Measurements from ENCODE around the gene WNT7A.

Gene WNT7A

DNA sequence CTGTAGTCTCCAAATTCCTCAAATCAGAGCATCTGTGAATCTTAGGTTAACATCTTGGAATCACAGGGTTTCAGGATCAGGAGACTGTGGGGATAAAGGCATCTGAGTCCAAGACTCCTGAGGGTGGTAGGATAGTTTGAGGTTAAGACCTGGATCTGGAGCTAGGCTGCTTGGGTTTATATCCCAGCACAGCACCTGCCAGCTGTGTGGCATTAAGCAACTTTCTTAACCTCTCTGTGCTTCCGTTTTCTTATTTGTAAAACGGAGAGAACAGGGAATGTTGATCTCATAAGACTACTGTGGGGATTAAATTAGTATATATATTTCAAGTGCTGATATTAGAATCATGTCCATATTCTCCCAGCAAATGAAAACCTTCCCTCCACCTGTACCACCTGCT, 33.6 kb downstream of the WNT7A start:
- no peaks in the 10 kb centered on the region for H3K9me3 ChIP-seq (ENCODE audit: insufficient read depth, low read depth, low read length)
- peaks cover 16 to 18% of the 10 kb centered on the region in 2 experiments for H3K4me1 ChIP-seq (ENCODE audit: control insufficient read depth in 1 of 2, insufficient read depth in 2 of 2, low read length in 2 of 2)
- no peak overlapping the region for H3K4ac ChIP-seq (ENCODE audit: low read depth, low read length)
- WGBS (ENCODE audit: extremely low coverage, insufficient coverage, insufficient read length): no CpG with 5 or more reads among the region's 2 CpGs
- H3K27ac ChIP-seq (ENCODE audit: low read depth, low read length): no peak overlapping the region
- no peak overlapping the region for H2AK5ac ChIP-seq (ENCODE audit: low read length)
- no peak overlapping the region for H2BK120ac ChIP-seq (ENCODE audit: insufficient read depth, low read length, poor library complexity)
- no peak overlapping the region for H3K9ac ChIP-seq (ENCODE audit: low read length)
- H2AFZ ChIP-seq (ENCODE audit: insufficient read depth, low read length, poor library complexity): no peak overlapping the region
- no peak overlapping the region for H3K18ac ChIP-seq (ENCODE audit: low read length)
- H3K4me2 ChIP-seq (ENCODE audit: low read length): no peak overlapping the region
- H3K23ac ChIP-seq (ENCODE audit: low read length): no peak overlapping the region
- H3K79me1 ChIP-seq (ENCODE audit: low read length): peaks cover 8% of the 10 kb centered on the region
- no peaks in the 10 kb centered on the region for H3K79me2 ChIP-seq (ENCODE audit: control insufficient read depth, insufficient read depth, low read length, poor library complexity)
- no peak overlapping the region for H2BK12ac ChIP-seq (ENCODE audit: low read length)
- H3K14ac ChIP-seq (ENCODE audit: low read length): no peak overlapping the region
- H2BK5ac ChIP-seq (ENCODE audit: low read depth, low read length, poor library complexity): no peak overlapping the region
- DNase-seq: no peak
- no peaks in the 10 kb centered on the region for H3K27me3 ChIP-seq (ENCODE audit: insufficient read depth, low read length)
- H4K91ac ChIP-seq (ENCODE audit: low read depth, low read length): no peak overlapping the region
- H4K12ac ChIP-seq (ENCODE audit: low read depth, low read length): no peak overlapping the region
- H3K4me3 ChIP-seq (ENCODE audit: low read depth, low read length): no peak overlapping the region
- H3K36me3 ChIP-seq (ENCODE audit: control insufficient read depth in 1 of 2, insufficient read depth in 2 of 2, low read length in 2 of 2): no peaks in the 10 kb centered on the region
- no peak overlapping the region for H4K8ac ChIP-seq (ENCODE audit: low read depth, low read length)

DNA sequence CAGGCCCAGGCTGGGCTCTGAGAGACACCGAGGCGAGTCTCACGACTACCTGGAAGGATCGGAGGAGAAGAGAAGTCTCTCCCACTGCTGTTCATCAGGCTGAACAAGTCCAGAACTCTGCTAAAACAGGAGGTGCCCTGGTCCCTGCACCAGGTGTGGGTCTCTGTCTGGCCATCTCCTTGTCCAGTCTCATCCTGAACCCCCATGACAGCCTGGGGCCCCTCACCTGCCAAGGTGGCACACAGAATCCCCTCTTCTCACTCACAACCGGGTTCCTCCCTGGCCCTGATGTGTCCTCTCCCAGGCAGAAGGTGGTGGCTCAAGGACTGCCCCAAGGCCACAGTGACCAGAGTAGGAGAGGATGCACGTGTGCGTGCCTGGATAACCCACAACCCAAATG, 34.1 kb downstream of the WNT7A start:
- H2BK5ac ChIP-seq (ENCODE audit: low read depth, low read length, poor library complexity): no peak overlapping the region
- no peak overlapping the region for H3K9ac ChIP-seq (ENCODE audit: low read length)
- H3K14ac ChIP-seq (ENCODE audit: low read length): no peak overlapping the region
- H4K91ac ChIP-seq (ENCODE audit: low read depth, low read length): no peak overlapping the region
- H2AK5ac ChIP-seq (ENCODE audit: low read length): no peak overlapping the region
- no peak overlapping the region for H3K4me3 ChIP-seq (ENCODE audit: low read depth, low read length)
- peaks cover 4% of the 10 kb centered on the region for H3K79me1 ChIP-seq (ENCODE audit: low read length)
- H3K23ac ChIP-seq (ENCODE audit: low read length): no peak overlapping the region
- no peak overlapping the region for H3K4ac ChIP-seq (ENCODE audit: low read depth, low read length)
- H3K79me2 ChIP-seq (ENCODE audit: control insufficient read depth, insufficient read depth, low read length, poor library complexity): no peaks in the 10 kb centered on the region
- H3K27me3 ChIP-seq (ENCODE audit: insufficient read depth, low read length): no peaks in the 10 kb centered on the region
- WGBS (ENCODE audit: extremely low coverage, insufficient coverage, insufficient read length): no CpG with 5 or more reads among the region's 7 CpGs
- no peaks in the 10 kb centered on the region for H3K9me3 ChIP-seq (ENCODE audit: insufficient read depth, low read depth, low read length)
- H2BK120ac ChIP-seq (ENCODE audit: insufficient read depth, low read length, poor library complexity): no peak overlapping the region
- no peak overlapping the region for H4K12ac ChIP-seq (ENCODE audit: low read depth, low read length)
- H3K27ac ChIP-seq (ENCODE audit: low read depth, low read length): no peak overlapping the region
- H3K4me2 ChIP-seq (ENCODE audit: low read length): no peak overlapping the region
- H2AFZ ChIP-seq (ENCODE audit: insufficient read depth, low read length, poor library complexity): no peak overlapping the region
- H4K8ac ChIP-seq (ENCODE audit: low read depth, low read length): no peak overlapping the region
- peaks cover 12 to 13% of the 10 kb centered on the region in 2 experiments for H3K4me1 ChIP-seq (ENCODE audit: control insufficient read depth in 1 of 2, insufficient read depth in 2 of 2, low read length in 2 of 2)
- no peak overlapping the region for H2BK12ac ChIP-seq (ENCODE audit: low read length)
- H3K18ac ChIP-seq (ENCODE audit: low read length): no peak overlapping the region
- H3K36me3 ChIP-seq (ENCODE audit: control insufficient read depth in 1 of 2, insufficient read depth in 2 of 2, low read length in 2 of 2): no peaks in the 10 kb centered on the region
- no peak for DNase-seq

DNA sequence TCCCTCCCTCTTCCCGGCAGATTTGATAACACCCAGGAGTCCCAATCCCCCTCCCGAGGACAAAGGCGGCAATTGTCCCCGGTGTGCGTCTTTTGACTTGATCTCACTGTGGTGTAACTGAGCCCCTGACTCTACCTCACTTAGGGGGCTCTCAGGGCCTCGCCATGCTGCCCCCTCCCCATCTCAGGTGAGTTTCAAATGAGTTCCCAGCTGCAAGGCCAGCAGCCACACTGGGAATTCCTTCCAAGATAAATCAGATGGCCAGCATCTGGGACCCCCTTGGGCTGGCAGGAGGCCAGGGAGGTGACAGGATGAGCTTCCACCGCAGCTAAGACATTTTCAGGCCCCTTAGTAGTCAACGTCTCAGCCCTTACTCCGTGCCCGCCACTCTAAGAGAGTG, 35.0 kb downstream of the WNT7A start:
- Histone ChIP-seq H3K14ac (ENCODE audit: low read length) (no peak overlapping the region), H4K8ac (ENCODE audit: low read depth, low read length) (no peak overlapping the region), H2AK5ac (ENCODE audit: low read length) (no peak overlapping the region), H2BK5ac (ENCODE audit: low read depth, low read length, poor library complexity) (no peak overlapping the region), H3K79me1 (ENCODE audit: low read length) (no peaks in the 10 kb centered on the region), H3K4me2 (ENCODE audit: low read length) (no peak overlapping the region), H3K4ac (ENCODE audit: low read depth, low read length) (no peak overlapping the region), H3K18ac (ENCODE audit: low read length) (no peak overlapping the region), H3K23ac (ENCODE audit: low read length) (no peak overlapping the region), H2BK12ac (ENCODE audit: low read length) (no peak overlapping the region), H3K27me3 (ENCODE audit: insufficient read depth, low read length) (no peaks in the 10 kb centered on the region), H3K9me3 (ENCODE audit: insufficient read depth, low read depth, low read length) (no peaks in the 10 kb centered on the region), H4K12ac (ENCODE audit: low read depth, low read length) (no peak overlapping the region), H2AFZ (ENCODE audit: insufficient read depth, low read length, poor library complexity) (no peak overlapping the region), H3K36me3 (ENCODE audit: control insufficient read depth in 1 of 2, insufficient read depth in 2 of 2, low read length in 2 of 2) (no peaks in the 10 kb centered on the region), H3K4me1 (ENCODE audit: control insufficient read depth in 1 of 2, insufficient read depth in 2 of 2, low read length in 2 of 2) (peaks cover 3 to 4% of the 10 kb centered on the region in 2 experiments), H3K27ac (ENCODE audit: low read depth, low read length) (no peak overlapping the region), H3K9ac (ENCODE audit: low read length) (no peak overlapping the region), H3K4me3 (ENCODE audit: low read depth, low read length) (no peak overlapping the region), H4K91ac (ENCODE audit: low read depth, low read length) (no peak overlapping the region), H3K79me2 (ENCODE audit: control insufficient read depth, insufficient read depth, low read length, poor library complexity) (no peaks in the 10 kb centered on the region), H2BK120ac (ENCODE audit: insufficient read depth, low read length, poor library complexity) (no peak overlapping the region)
- no CpG with 5 or more reads among the region's 10 CpGs for WGBS (ENCODE audit: extremely low coverage, insufficient coverage, insufficient read length)
- no peak for DNase-seq

DNA sequence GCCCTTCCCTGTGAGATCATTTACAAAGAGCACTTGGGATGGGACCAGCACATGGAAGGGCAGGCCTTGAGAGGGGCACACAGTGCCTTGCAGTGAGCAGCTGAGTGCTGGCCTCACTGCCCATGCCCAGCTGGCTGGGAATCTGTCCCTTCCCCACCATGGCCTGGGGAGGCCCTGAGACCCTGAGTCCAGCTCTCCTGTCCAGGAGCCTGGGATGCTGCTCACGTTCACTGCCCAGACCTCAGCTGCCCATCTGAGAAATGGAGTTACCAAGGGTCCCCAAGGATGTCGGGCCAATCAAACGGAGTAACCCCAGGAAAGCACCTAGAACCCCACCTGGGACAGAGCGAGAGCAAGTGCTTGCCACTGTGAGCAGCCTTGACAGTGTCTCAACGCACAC, 35.6 kb downstream of the WNT7A start:
- Histone ChIP-seq H3K23ac (ENCODE audit: low read length) (no peak overlapping the region), H2AK5ac (ENCODE audit: low read length) (no peak overlapping the region), H4K91ac (ENCODE audit: low read depth, low read length) (no peak overlapping the region), H3K4me1 (ENCODE audit: control insufficient read depth in 1 of 2, insufficient read depth in 2 of 2, low read length in 2 of 2) (no peaks in the 10 kb centered on the region), H3K4me3 (ENCODE audit: low read depth, low read length) (no peak overlapping the region), H3K79me1 (ENCODE audit: low read length) (no peaks in the 10 kb centered on the region), H4K8ac (ENCODE audit: low read depth, low read length) (no peak overlapping the region), H3K27ac (ENCODE audit: low read depth, low read length) (no peak overlapping the region), H3K18ac (ENCODE audit: low read length) (no peak overlapping the region), H4K12ac (ENCODE audit: low read depth, low read length) (no peak overlapping the region), H3K4me2 (ENCODE audit: low read length) (no peak overlapping the region), H2BK5ac (ENCODE audit: low read depth, low read length, poor library complexity) (no peak overlapping the region), H3K27me3 (ENCODE audit: insufficient read depth, low read length) (no peaks in the 10 kb centered on the region), H3K4ac (ENCODE audit: low read depth, low read length) (no peak overlapping the region), H3K79me2 (ENCODE audit: control insufficient read depth, insufficient read depth, low read length, poor library complexity) (no peaks in the 10 kb centered on the region), H2BK12ac (ENCODE audit: low read length) (no peak overlapping the region), H3K36me3 (ENCODE audit: control insufficient read depth in 1 of 2, insufficient read depth in 2 of 2, low read length in 2 of 2) (no peaks in the 10 kb centered on the region), H3K9ac (ENCODE audit: low read length) (no peak overlapping the region), H3K14ac (ENCODE audit: low read length) (no peak overlapping the region), H2AFZ (ENCODE audit: insufficient read depth, low read length, poor library complexity) (no peak overlapping the region), H3K9me3 (ENCODE audit: insufficient read depth, low read depth, low read length) (no peaks in the 10 kb centered on the region), H2BK120ac (ENCODE audit: insufficient read depth, low read length, poor library complexity) (no peak overlapping the region)
- no peak for DNase-seq
- WGBS (ENCODE audit: extremely low coverage, insufficient coverage, insufficient read length): no CpG with 5 or more reads among the region's 5 CpGs
